Stimulated activated naive CD4-positive, alpha-beta T cell treated with Interleukin-2 at 50 U/mL for 16 hours (primary cell): ENCODE data around the gene NALCN.

ENCODE experiments used
- DNase-seq: peaks from one replicate; lab custom pipeline; 2025; lab: John Stamatoyannopoulos, UW

The NALCN gene

GRCh38 chr13:101416181-101417042, at the start of gene NALCN:
TSS of gene NALCN (minus strand) at chr13:101416508. CDS start at chr13:101399126, 17,382 bp downstream.
- no peak for DNase-seq

- no peak for DNase-seq
These were observed 49.6 kb upstream of the NALCN start for GRCh38 chr13:101465877-101466276.

- no peak for DNase-seq
These were observed 40.9 kb upstream of the NALCN start for GRCh38 chr13:101457176-101457575.

GRCh38 chr13:101455863-101456262, 39.6 kb upstream of the NALCN start:
- no peak for DNase-seq

GRCh38 chr13:101454767-101455166, 38.5 kb upstream of the NALCN start:
- no peak for DNase-seq

- DNase-seq, result no peak
These were observed 37.5 kb upstream of the NALCN start for GRCh38 chr13:101453784-101454201.

GRCh38 chr13:101452519-101453485, 36.5 kb upstream of the NALCN start, which contains the start of gene ITGBL1:
TSS of gene ITGBL1 (plus strand) at chr13:101452675. CDS start at chr13:101452834, 159 bp downstream.
- DNase-seq, result no peak

- DNase-seq, result no peak
These were observed 35.3 kb upstream of the NALCN start for GRCh38 chr13:101451641-101452040.

- DNase-seq, result no peak
These were observed 34.4 kb upstream of the NALCN start for GRCh38 chr13:101450749-101451130.

- no peak for DNase-seq
These were observed 33.8 kb upstream of the NALCN start for GRCh38 chr13:101449790-101450748.

GRCh38 chr13:101447852-101448251, 31.5 kb upstream of the NALCN start:
- no peak for DNase-seq

GRCh38 chr13:101434486-101434885, 18.2 kb upstream of the NALCN start:
- DNase-seq, result no peak

- DNase-seq, result no peak
These were observed 17.6 kb upstream of the NALCN start for GRCh38 chr13:101433895-101434294.

GRCh38 chr13:101429733-101430132, 13.4 kb upstream of the NALCN start:
- no peak for DNase-seq

- no peak for DNase-seq
These were observed 9.3 kb upstream of the NALCN start for GRCh38 chr13:101425623-101426022.

- DNase-seq, result no peak
These were observed 8.8 kb upstream of the NALCN start for GRCh38 chr13:101425156-101425471.

GRCh38 chr13:101424381-101425155, 8.3 kb upstream of the NALCN start:
- no peak for DNase-seq

GRCh38 chr13:101423872-101424271, 7.6 kb upstream of the NALCN start:
- no peak for DNase-seq

- DNase-seq, result no peak
These were observed 1.2 kb upstream of the NALCN start for GRCh38 chr13:101417501-101417900.

- DNase-seq, result no peak
These were observed 717 bp upstream of the NALCN start for GRCh38 chr13:101417043-101417406.
